ENCODE measurements around the gene TRIM44. TPM values are rescaled to one million over a fixed set of nuclear protein-coding genes. Genes with fewer than 3 reads are reported as not detected.

Gene TRIM44
- total RNA-seq, 3 donors from 2014 or later, result 43.0 to 83.6 (median 43.9) TPM

DNA sequence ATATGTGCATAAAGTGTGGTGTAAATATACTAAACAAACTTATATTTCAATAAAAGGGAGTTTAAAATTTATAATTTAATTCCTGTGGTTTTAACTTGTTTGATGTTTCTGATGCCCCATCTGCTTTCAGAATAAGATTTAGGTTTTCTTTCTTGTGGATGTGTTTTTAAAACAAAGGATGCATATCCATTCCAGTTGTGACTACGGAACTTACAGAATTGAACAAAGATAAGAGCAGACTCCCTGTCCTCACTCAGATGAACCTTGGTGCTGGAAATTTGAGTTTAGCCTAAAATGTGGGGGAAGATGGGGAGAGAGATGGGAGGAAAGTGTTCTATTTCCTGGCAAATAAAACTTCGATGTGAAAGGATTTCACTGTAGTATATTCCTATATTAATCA is 41.8 kb upstream of the TRIM44 start:
- Histone ChIP-seq H3K36me3 (ENCODE audit: low read depth) (no peaks in the 10 kb centered on the region), H3K4me3 (no peak overlapping the region), H3K4me1 (ENCODE audit: low read depth) (peaks cover 13% of the 10 kb centered on the region), H3K9me3 (no peaks in the 10 kb centered on the region)
- ATAC-seq (no peak), DNase-seq (no peak)
- TF ChIP-seq, protein P1, sequence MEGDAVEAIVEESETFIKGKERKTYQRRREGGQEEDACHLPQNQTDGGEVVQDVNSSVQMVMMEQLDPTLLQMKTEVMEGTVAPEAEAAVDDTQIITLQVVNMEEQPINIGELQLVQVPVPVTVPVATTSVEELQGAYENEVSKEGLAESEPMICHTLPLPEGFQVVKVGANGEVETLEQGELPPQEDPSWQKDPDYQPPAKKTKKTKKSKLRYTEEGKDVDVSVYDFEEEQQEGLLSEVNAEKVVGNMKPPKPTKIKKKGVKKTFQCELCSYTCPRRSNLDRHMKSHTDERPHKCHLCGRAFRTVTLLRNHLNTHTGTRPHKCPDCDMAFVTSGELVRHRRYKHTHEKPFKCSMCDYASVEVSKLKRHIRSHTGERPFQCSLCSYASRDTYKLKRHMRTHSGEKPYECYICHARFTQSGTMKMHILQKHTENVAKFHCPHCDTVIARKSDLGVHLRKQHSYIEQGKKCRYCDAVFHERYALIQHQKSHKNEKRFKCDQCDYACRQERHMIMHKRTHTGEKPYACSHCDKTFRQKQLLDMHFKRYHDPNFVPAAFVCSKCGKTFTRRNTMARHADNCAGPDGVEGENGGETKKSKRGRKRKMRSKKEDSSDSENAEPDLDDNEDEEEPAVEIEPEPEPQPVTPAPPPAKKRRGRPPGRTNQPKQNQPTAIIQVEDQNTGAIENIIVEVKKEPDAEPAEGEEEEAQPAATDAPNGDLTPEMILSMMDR (IDR thresholded peaks at IDR 0.05), result no peak
- intact Hi-C loops (cut with DNase I, micrococcal nuclease), result no loop called here

DNA sequence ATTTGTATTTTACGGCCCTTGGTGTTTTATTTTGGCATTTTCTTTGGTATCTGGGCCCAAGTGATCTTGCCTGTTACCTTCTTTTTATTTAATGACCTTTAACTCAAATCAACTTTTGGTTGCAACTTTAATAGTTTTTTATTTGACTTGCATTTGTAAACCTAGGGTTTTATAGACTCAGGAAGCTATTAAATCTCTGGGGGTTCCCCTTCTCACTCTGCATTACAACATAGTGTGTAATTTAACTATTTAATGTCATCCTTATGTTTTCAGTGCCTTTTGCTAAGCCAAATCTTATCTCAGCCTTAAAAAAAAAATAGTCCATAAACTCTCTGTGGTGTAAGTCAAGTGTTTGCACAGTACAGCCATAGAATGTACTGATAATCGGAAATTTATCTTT is 41.0 kb upstream of the TRIM44 start:
- DNase-seq (no peak), ATAC-seq (peak; percentile 32)
- H3K4me1 ChIP-seq (ENCODE audit: low read depth), result peaks cover 13% of the 10 kb centered on the region
- intact Hi-C loops (cut with DNase I, micrococcal nuclease), result no loop called here
- TF ChIP-seq, protein P1 (IDR thresholded peaks at IDR 0.05), result no peak
- no peaks in the 10 kb centered on the region for H3K36me3 ChIP-seq (ENCODE audit: low read depth)
- H3K9me3 ChIP-seq, result no peaks in the 10 kb centered on the region
- no peak overlapping the region for H3K4me3 ChIP-seq

DNA sequence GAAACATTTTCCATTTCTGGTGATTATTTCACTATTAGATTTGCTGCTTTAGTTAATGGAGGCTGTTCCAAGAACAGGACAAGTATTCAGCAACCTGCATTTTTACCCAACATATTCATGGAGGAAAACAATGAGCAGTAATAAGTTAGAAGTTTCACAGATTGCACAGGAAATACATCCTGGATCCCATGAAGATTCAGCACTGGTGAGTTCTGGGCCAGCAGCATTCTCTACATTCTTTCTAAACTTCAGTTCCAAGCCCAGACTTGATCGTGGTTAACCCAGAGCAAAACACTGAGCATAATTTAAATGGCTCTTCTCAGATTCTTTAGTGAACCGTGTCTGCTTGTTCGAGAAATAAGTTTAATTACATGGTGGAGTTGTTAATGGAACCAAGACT is 40.5 kb upstream of the TRIM44 start:
- no peak overlapping the region for H3K4me3 ChIP-seq
- H3K36me3 ChIP-seq (ENCODE audit: low read depth), result no peaks in the 10 kb centered on the region
- TF ChIP-seq, protein P1 (IDR thresholded peaks at IDR 0.05), result no peak
- H3K9me3 ChIP-seq, result no peaks in the 10 kb centered on the region
- DNase-seq (no peak), ATAC-seq (no peak)
- H3K4me1 ChIP-seq (ENCODE audit: low read depth), result peaks cover 13% of the 10 kb centered on the region
- intact Hi-C loops (cut with DNase I, micrococcal nuclease), result no loop called here

DNA sequence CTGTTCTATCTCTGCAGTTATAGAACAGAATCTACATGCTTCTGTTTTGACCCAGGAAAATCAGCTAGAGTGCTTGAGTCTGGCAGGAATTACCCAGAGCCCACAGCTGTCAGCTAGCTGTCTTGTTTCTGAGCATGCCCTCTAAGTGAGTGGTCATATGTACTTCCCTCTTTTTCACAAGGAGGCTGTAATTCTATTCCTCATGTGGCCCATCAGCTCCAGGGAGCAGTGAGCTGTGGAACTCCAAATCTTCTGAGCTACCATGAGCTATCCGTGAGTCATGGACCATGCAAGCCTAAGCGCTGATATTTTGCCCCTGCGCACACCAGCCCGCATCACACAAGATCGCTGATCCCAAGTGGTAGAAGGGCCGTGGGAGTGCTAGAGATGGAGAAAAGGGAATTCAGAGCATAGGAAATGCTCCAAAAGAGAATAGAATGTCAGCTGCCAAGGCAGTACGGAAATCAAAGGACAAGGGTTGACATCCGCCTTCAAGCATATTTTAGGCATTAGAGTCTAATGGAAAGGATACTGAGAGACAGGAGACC is 38.9 kb upstream of the TRIM44 start:
- Histone ChIP-seq H3K4me1 (ENCODE audit: low read depth) (peaks cover 13% of the 10 kb centered on the region), H3K9me3 (no peaks in the 10 kb centered on the region), H3K4me3 (no peak overlapping the region), H3K36me3 (ENCODE audit: low read depth) (no peaks in the 10 kb centered on the region)
- TF ChIP-seq, protein P1 (IDR thresholded peaks at IDR 0.05), result no peak
- intact Hi-C loops (cut with DNase I, micrococcal nuclease), result no loop called here
- DNase-seq (no peak), ATAC-seq (no peak)

DNA sequence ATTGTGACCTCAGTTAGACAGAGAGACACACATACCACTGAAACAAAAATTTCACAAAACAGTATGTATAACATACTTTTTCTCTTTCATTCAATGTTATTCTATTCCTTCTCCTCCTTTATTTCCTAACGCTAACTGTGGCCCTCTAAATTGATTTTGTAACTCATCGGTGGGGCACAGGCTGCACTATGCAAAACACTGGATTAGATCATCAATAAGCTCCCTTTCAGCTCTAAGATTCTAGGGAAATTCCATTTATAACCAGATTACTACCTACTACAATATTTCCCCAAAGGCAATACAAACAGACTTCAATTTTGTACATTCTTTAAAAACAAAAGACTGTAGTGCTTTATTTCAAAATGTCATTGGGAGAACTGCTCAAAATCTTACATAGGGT is 38.3 kb upstream of the TRIM44 start:
- intact Hi-C loops (cut with DNase I, micrococcal nuclease), result no loop called here
- H3K9me3 ChIP-seq, result no peaks in the 10 kb centered on the region
- ATAC-seq, result no peak
- H3K4me3 ChIP-seq, result no peak overlapping the region
- no peaks in the 10 kb centered on the region for H3K36me3 ChIP-seq (ENCODE audit: low read depth)
- H3K4me1 ChIP-seq (ENCODE audit: low read depth), result peaks cover 8% of the 10 kb centered on the region
- DNase-seq, result no peak
- TF ChIP-seq, protein P1 (IDR thresholded peaks at IDR 0.05), result no peak

DNA sequence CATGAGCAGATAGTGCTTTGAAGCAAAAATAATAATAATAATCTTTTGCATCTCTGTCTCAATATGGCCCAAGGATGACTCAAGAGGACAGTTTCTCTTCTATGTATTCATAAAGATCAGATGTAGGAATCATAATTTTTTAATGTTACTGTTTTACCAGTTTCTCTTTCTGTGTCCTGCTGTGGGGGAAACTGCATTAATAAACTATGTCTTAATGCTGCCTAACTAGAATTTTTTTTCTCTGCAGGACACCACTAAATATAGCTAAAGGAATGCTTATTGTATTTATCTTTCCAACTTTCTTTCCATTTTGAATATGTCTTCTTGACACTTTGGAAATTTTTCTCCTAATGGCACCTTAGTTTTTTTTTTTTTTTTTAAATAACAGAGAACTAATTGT is 37.8 kb upstream of the TRIM44 start:
- no peaks in the 10 kb centered on the region for H3K9me3 ChIP-seq
- intact Hi-C loops (cut with DNase I, micrococcal nuclease), result no loop called here

More for the DNA sequence above, 37.8 kb upstream of the TRIM44 start:
- no peak for DNase-seq
- TF ChIP-seq, protein P1 (IDR thresholded peaks at IDR 0.05), result no peak
- Histone ChIP-seq H3K36me3 (ENCODE audit: low read depth) (no peaks in the 10 kb centered on the region), H3K4me1 (ENCODE audit: low read depth) (peaks cover 5% of the 10 kb centered on the region), H3K4me3 (no peak overlapping the region)
- ATAC-seq, result no peak
